ENCODE measurements around the gene ENTPD5. TPM values are rescaled to one million over a fixed set of nuclear protein-coding genes. Genes with fewer than 3 reads are reported as not detected.

Gene ENTPD5
- total RNA-seq, 1 experiment from 2014 or later: 6.8 TPM

GRCh38 chr14:73976125-73976524, 43.0 kb downstream of the ENTPD5 start:
- Histone ChIP-seq H4K20me1 (ENCODE audit: control insufficient read depth, insufficient read depth, insufficient read length) (no peaks in the 10 kb centered on the region), H3K9ac (ENCODE audit: extremely low read depth, insufficient read length, low read length) (no peak overlapping the region), H4K91ac (ENCODE audit: insufficient read length, low read depth, low read length) (no peak overlapping the region), H3K4me2 (ENCODE audit: insufficient read depth, insufficient read length, low read length) (no peak overlapping the region), H3K56ac (ENCODE audit: insufficient read length, low read depth, low read length) (no peak overlapping the region), H4K5ac (ENCODE audit: insufficient read length, low read depth, low read length) (no peak overlapping the region), H2BK120ac (ENCODE audit: low read depth, low read length, poor library complexity, severe bottlenecking) (no peak overlapping the region), H2AFZ (ENCODE audit: low read length) (no peak overlapping the region), H3K4me1 (ENCODE audit: insufficient read depth, low read length) (no peaks in the 10 kb centered on the region), H3K27me3 (ENCODE audit: insufficient read depth, low read length) (no peaks in the 10 kb centered on the region), H3K14ac (ENCODE audit: insufficient read depth, low read length) (no peak overlapping the region), H2BK20ac (ENCODE audit: low read depth, low read length, poor library complexity, severe bottlenecking) (no peak overlapping the region), H2AK5ac (ENCODE audit: insufficient read length, low read length) (no peak overlapping the region), H3K18ac (ENCODE audit: insufficient read length, low read depth, low read length) (no peak overlapping the region), H3K27ac (ENCODE audit: insufficient read length, low read depth, low read length) (no peak overlapping the region), H3K79me2 (ENCODE audit: insufficient read depth, low read length) (no peaks in the 10 kb centered on the region), H2BK12ac (ENCODE audit: insufficient read length, low read depth, low read length) (no peak overlapping the region), H3K23me2 (ENCODE audit: insufficient read length, low read depth, low read length, poor library complexity, severe bottlenecking) (no peaks in the 10 kb centered on the region), H3K9me3 (ENCODE audit: control insufficient read depth, low read depth, low read length) (no peaks in the 10 kb centered on the region), H2BK5ac (ENCODE audit: insufficient read length, low read length) (no peak overlapping the region), H3K23ac (ENCODE audit: insufficient read length, low read depth, low read length) (no peak overlapping the region), H2BK15ac (ENCODE audit: low read depth, low read length) (no peak overlapping the region), H3K79me1 (ENCODE audit: insufficient read depth, low read depth, low read length, poor library complexity, severe bottlenecking) (no peaks in the 10 kb centered on the region), H3K4ac (ENCODE audit: low read depth, low read length) (no peak overlapping the region), H3T11ph (ENCODE audit: low read length) (no peak overlapping the region), H4K8ac (replicated peaks; ENCODE audit: insufficient read length, low read depth, low read length) (no peak overlapping the region)
- Mint-ChIP-seq H3K36me3 (ENCODE audit: insufficient read depth in 1 of 3, low read depth in 3 of 3) (peaks cover 0 to 14% (median 0%) of the 10 kb centered on the region in 3 experiments; a peak in 3 of 7 replicates), H3K27me3 (ENCODE audit: low read depth) (no peaks in the 10 kb centered on the region), H3K4me1 (peaks cover 0 to 3% of the 10 kb centered on the region in 2 experiments; a peak in 1 of 4 replicates), H3K9me3 (no peaks in the 10 kb centered on the region), H3K4me3 (no peak overlapping the region), H3K27ac (no peak overlapping the region)
- WGBS (ENCODE audit: extremely low coverage, insufficient read length, low lambda C conversion rate): no CpG with 5 or more reads among the region's 6 CpGs
- no peak for DNase-seq
- TF ChIP-seq CTCF (conservative IDR thresholded peaks at IDR 0.05): no peak
